Gastroesophageal sphincter (tissue), 4 donors: ENCODE results near the gene FAM177B. TPM values are rescaled to one million over a fixed set of nuclear protein-coding genes. Genes with fewer than 3 reads are reported as not detected.
"Not testable (repeated sequence)": the region's sequence is repeated elsewhere in the genome, so short reads cannot be mapped to it uniquely, and the experiment has no call there.

ENCODE experiments used
- ATAC-seq: fragments of 150-250 bp; one replicate; pipeline ENCODE4 v1.9.1; 2016; ENCODE audit warnings: mild to moderate bottlenecking, moderate library complexity
- H3K27ac ChIP-seq, 4 donors: fragments of 200-600 bp; sonication (generic) in 3 of 4; 1 replicate in 3 of 4; 2 replicates in 1 of 4; pipeline ENCODE4 v1.5.1; 2016 to 2019
- H3K27me3 ChIP-seq: fragments of 200-600 bp; sonication (generic); one replicate; pipeline ENCODE4 v1.5.1; 2019
- H3K36me3 ChIP-seq, 2 donors: fragments of 200-600 bp; sonication (generic); one replicate each; pipeline ENCODE4 v1.5.1; 2019; ENCODE audit warnings: control low read depth in 1 of 2
- H3K4me1 ChIP-seq, 3 donors: fragments of 200-600 bp; sonication (generic); 1 replicate in 2 of 3; 2 replicates in 1 of 3; pipeline ENCODE4 v1.5.1; 2016 to 2019; ENCODE audit warnings: control low read depth in 2 of 3
- H3K4me3 ChIP-seq, 2 donors: fragments of 200-600 bp; sonication (generic); one replicate each; pipeline ENCODE4 v1.5.1; 2019; ENCODE audit warnings: mild to moderate bottlenecking in 1 of 2, moderate library complexity in 1 of 2
- H3K9me3 ChIP-seq, 3 donors: fragments of 200-600 bp; sonication (generic); one replicate each; pipeline ENCODE4 v1.5.1; 2017 to 2019; ENCODE audit warnings: control low read depth in 2 of 3
- EP300 ChIP-seq: sonication (generic); formaldehyde crosslinking; IDR thresholded peaks from one replicate; pipeline ENCODE4 v1.6.1; 2017; ENCODE audit warnings: antibody characterized with exemption, mild to moderate bottlenecking
- POLR2A ChIP-seq, 2 donors: fragments of 450-650 bp; IDR thresholded peaks; one replicate each; pipeline ENCODE4 v1.6.1; 2017; ENCODE audit warnings: antibody characterized with exemption in 2 of 2, mild to moderate bottlenecking in 2 of 2, moderate library complexity in 1 of 2
- POLR2AphosphoS5 ChIP-seq: sonication (generic); formaldehyde crosslinking; IDR thresholded peaks from one replicate; pipeline ENCODE4 v1.6.1; 2017; ENCODE audit warnings: antibody characterized with exemption
- WGBS, 2 donors: methylation state at CpG; one replicate each; pipeline ENCODE4 v1.1.5; 2018; ENCODE audit warnings: low coverage in 1 of 2; 5-methylcytosine and 5-hydroxymethylcytosine counted together
- total RNA-seq, 4 donors: library from RNA; depleted of rRNA; stranded (reverse); fragments of >200 nt; gene quantifications; one replicate each; pipeline ENCODE4 v1.1.0, GENCODE V29; 2016
- TF ChIP-seq, protein P1 (sequence below), 4 experiments: fragments of 200-600 bp in 2 of 4; fragments of 450-650 bp in 2 of 4; sonication (generic) in 1 of 4; IDR thresholded peaks; one replicate each; pipeline ENCODE4 v1.5.1; 2017 to 2019; ENCODE audit warnings: antibody characterized with exemption in 4 of 4, mild to moderate bottlenecking in 2 of 4, moderate library complexity in 2 of 4

FAM177B gene
- total RNA-seq, 4 donors from 2014 or later = 0.73 TPM; not detected in 3

DNA sequence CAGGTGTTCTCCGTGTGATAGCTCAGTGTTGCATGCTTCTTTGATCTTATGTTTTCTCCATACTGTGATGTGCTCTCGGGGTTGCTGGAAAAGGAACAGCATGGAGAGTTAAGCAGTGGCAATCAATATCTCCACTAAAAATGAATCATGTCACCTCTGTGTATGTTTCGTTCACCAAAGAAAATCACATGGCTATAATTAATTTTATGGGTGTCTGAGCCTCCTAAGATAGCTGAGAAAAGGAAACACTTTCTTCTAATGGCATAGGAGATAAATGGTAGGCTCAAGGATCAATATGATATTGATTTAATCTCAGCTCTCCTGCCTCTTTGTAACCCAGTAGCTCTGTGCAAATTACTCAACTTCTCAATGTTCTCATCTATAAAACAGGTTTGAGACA, 14.3 kb downstream of the FAM177B start:
- TF ChIP-seq EP300 = no peak
- TF ChIP-seq, protein P1, sequence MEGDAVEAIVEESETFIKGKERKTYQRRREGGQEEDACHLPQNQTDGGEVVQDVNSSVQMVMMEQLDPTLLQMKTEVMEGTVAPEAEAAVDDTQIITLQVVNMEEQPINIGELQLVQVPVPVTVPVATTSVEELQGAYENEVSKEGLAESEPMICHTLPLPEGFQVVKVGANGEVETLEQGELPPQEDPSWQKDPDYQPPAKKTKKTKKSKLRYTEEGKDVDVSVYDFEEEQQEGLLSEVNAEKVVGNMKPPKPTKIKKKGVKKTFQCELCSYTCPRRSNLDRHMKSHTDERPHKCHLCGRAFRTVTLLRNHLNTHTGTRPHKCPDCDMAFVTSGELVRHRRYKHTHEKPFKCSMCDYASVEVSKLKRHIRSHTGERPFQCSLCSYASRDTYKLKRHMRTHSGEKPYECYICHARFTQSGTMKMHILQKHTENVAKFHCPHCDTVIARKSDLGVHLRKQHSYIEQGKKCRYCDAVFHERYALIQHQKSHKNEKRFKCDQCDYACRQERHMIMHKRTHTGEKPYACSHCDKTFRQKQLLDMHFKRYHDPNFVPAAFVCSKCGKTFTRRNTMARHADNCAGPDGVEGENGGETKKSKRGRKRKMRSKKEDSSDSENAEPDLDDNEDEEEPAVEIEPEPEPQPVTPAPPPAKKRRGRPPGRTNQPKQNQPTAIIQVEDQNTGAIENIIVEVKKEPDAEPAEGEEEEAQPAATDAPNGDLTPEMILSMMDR (IDR thresholded peaks at IDR 0.05) = no peak
- TF ChIP-seq POLR2A (IDR thresholded peaks at IDR 0.05) = no peak
- TF ChIP-seq POLR2AphosphoS5 = no peak
- H3K4me1 ChIP-seq = no peaks in the 10 kb centered on the region
- ATAC-seq = no peak
- H3K27me3 ChIP-seq = no peaks in the 10 kb centered on the region
- no peaks in the 10 kb centered on the region for H3K9me3 ChIP-seq
- H3K36me3 ChIP-seq = no peaks in the 10 kb centered on the region
- 76 to 81% methylated on average over 3 of the region's 3 CpGs for WGBS, 2 donors
- no peak overlapping the region for H3K27ac ChIP-seq
- H3K4me3 ChIP-seq = no peak overlapping the region

DNA sequence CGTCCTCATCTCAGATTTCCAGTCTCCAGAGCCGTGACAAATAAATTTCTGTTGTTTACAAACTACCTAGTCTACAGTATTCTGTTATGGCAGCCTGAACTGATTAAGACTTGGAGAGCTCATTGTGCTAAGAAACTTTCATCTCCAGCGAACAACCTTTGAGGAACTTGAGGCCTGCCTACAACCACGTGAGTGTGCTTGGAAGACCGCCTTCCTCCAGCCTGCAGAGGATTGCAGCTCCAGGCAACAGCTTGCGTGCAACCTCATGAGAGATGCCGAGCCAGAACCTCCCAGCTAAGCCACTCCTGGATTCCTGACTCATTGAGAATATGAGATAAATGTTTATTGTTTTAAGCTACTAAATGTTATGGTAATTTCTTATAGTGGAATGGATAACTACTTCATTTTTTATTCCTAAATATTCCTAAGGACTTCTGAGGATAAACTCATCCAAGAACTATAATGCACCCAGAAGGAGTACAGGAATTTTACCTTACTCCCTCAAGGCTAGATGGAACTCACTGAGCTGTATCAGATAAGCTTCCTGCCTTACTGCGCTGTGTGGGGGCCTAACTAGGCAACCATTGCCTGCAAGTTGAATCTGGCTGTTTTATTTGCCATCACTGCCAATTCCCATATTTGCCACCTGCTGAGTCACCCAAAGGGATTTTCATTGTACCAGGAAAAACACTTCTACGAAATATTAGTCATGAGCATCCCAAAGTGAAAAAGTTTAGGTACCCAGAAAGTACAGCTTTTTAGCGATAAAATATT, 17.6 kb downstream of the FAM177B start:
- Histone ChIP-seq H3K9me3 (no peaks in the 10 kb centered on the region), H3K4me3 (no peak overlapping the region), H3K4me1 (peaks cover 0 to 7% (median 0%) of the 10 kb centered on the region in 3 donors), H3K36me3 (no peaks in the 10 kb centered on the region), H3K27me3 (no peaks in the 10 kb centered on the region), H3K27ac (peak overlapping the region in 1 of 4 donors; percentile 51)
- TF ChIP-seq POLR2AphosphoS5 (peak; percentile 42), EP300 (no peak), POLR2A (IDR thresholded peaks at IDR 0.05) (no peak)
- TF ChIP-seq, protein P1 (IDR thresholded peaks at IDR 0.05) = no peak
- 58 to 66% methylated on average over 9 to 10 of the region's 10 CpGs for WGBS, 2 donors
- peak; percentile 80 for ATAC-seq

DNA sequence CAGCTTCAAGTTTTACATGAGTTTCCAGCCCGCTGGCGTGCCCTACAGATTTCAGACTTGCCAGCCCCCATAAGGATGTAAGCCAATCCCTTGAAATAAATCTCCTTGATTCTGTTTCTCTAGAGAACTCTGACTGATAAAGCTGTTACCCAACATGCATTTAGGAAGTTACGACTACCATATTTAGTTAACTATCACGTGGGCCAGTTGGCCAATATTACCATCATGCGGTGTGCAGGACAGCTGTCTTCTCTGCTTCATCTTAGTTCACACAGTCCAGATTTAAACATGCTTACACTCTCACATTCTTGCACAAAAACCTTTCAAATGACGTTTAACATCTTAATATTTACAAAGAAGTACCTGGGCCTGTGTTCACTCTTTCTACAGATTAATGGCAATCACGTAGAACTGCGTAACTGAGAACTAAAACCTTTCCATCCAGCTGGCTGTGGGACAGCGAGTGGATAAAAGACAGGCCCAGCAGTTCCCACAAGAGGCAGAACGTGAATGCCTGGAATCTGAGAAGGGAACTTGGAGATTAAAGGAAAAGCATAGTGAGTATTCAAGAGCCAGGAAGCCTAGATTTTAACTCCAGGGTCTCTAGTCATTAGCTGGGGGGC, 20.8 kb downstream of the FAM177B start:
- H3K27ac ChIP-seq = peak overlapping the region; percentile 47 to 72 (median 63)
- ATAC-seq = peak; percentile 55
- no peak overlapping the region for H3K4me3 ChIP-seq
- 48 to 49% methylated on average over 10 of the region's 10 CpGs for WGBS, 2 donors
- no peaks in the 10 kb centered on the region for H3K27me3 ChIP-seq
- H3K36me3 ChIP-seq = no peaks in the 10 kb centered on the region
- TF ChIP-seq EP300 (peak; percentile 77), POLR2AphosphoS5 (peak; percentile 93), POLR2A (IDR thresholded peaks at IDR 0.05) (no peak)
- H3K9me3 ChIP-seq = no peaks in the 10 kb centered on the region
- peaks cover 0 to 7% (median 0%) of the 10 kb centered on the region in 3 donors for H3K4me1 ChIP-seq

DNA sequence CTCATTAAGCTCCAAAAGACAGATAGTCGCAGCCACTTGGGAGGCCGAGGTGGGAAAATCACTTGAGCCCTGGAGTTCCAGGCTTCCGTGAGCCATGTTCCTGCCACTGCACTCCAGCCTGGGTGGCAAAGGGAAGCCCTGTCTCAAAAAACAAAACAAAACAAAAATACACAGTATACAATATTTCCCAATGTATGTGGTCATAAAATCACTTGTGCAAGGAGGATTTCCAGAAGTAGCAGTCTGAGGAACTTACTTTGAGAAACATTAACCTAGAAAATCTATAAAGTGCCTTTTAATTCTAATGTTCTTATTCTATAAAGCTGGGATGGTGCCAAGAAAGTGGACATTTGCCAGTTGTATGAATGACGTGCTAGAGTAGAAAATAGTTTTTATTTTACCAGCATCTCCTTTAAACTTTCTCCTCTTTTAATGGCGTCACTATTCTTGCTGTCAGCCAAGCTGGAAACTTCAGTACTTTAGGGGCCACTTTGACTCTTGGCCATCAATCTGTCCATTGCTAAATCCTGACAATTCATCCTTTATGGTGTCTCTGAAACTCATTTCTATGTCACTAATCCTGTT, 22.5 kb downstream of the FAM177B start:
- H3K4me1 ChIP-seq = peaks cover 0 to 7% (median 0%) of the 10 kb centered on the region in 3 donors
- no peak for TF ChIP-seq POLR2A (IDR thresholded peaks at IDR 0.05)
- H3K4me3 ChIP-seq = no peak overlapping the region
- no peak overlapping the region for H3K27ac ChIP-seq
- no peaks in the 10 kb centered on the region for H3K36me3 ChIP-seq
- H3K27me3 ChIP-seq = no peaks in the 10 kb centered on the region
- ATAC-seq = no peak
- 73 to 85% methylated on average over 5 of the region's 5 CpGs for WGBS, 2 donors
- no peaks in the 10 kb centered on the region for H3K9me3 ChIP-seq

DNA sequence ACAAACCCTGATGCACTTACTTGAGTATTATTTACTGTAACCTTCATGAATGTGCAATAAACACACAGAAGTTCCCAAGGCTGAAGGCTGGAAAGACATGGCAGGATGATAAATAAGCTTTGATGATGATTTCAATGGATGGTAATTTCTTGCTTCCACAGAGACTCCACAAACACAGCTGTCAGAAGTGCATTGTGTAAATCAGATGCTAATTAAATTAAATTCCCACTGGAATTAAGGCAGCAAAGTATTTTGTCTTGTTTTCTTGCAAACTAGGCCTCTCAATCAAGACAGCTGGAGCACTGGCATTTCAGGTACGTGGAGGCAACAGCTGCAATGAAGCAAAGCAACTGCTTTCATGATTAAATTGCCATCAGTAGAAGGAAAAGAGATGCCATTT, 24.1 kb downstream of the FAM177B start:
- TF ChIP-seq, protein P1 (IDR thresholded peaks at IDR 0.05) = no peak
- TF ChIP-seq POLR2AphosphoS5 (no peak), EP300 (no peak), POLR2A (IDR thresholded peaks at IDR 0.05) (no peak)
- ATAC-seq = no peak
- H3K4me3 ChIP-seq = no peak overlapping the region

DNA sequence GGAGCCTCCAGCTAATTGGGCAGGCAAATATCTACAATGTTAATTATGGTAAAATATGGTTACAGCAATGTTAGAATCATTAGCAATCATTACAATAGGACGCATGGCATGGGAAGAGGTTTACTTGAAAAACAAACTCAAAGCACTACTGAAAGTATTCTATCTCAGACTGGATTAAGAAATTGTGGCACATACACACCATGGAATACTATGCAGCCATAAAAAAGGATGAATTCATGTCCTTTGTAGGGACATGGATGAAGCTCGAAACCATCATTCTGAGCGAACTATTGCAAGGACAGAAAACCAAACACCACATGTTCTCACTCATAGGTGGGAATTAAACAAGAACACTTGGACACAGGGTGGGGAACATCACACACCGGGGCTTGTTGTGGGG, 25.2 kb downstream of the FAM177B start:
- H3K9me3 ChIP-seq, ATAC-seq, H3K4me1 ChIP-seq, H3K36me3 ChIP-seq, H3K27me3 ChIP-seq, H3K27ac ChIP-seq, H3K4me3 ChIP-seq: not testable (repeated sequence)
- WGBS, 2 donors = 66 to 100% methylated on average over 1 to 4 of the region's 4 CpGs

More for the DNA sequence above, 24.1 kb downstream of the FAM177B start:
- H3K4me1 ChIP-seq = peaks cover 0 to 7% (median 0%) of the 10 kb centered on the region in 3 donors
- 60 to 86% methylated on average over 1 of the region's 1 CpG for WGBS, 2 donors
- H3K9me3 ChIP-seq = no peaks in the 10 kb centered on the region
- H3K27me3 ChIP-seq = no peaks in the 10 kb centered on the region
- H3K36me3 ChIP-seq = no peaks in the 10 kb centered on the region
- H3K27ac ChIP-seq = no peak overlapping the region
